Measurements from ENCODE around the gene KRT28. TPM values are rescaled to one million over a fixed set of nuclear protein-coding genes. Genes with fewer than 3 reads are reported as not detected.

The KRT28 gene
- total and polyA plus RNA-seq, 2 donors (not counting 1 experiment from before 2014, with no cell fraction given), result not detected

GRCh38 chr17:40809721-40810421 lies 10.1 kb upstream of the KRT28 start:
- H3K4me3 ChIP-seq (replicated peaks in 1 of 4; ENCODE audit: control extremely low read depth in 1 of 4, insufficient read depth in 1 of 4, low read depth in 3 of 4, low read length in 4 of 4), result no peak overlapping the region
- H3K27me3 ChIP-seq (ENCODE audit: control insufficient read depth, insufficient read depth, low read length), result peaks cover 26% of the 10 kb centered on the region
- H2AFZ ChIP-seq (ENCODE audit: low read length), result no peak overlapping the region
- H3K9me3 ChIP-seq (ENCODE audit: control insufficient read depth, insufficient read depth, low read depth, low read length), result no peaks in the 10 kb centered on the region
- H3K79me2 ChIP-seq (ENCODE audit: control insufficient read depth, insufficient read depth, low read length), result no peaks in the 10 kb centered on the region
- TF ChIP-seq EZH2 (IDR thresholded peaks at IDR 0.05; ENCODE audit: low read length, missing control alignments) (no peak), CTCF (conservative IDR thresholded peaks at IDR 0.05 in 1 of 2, IDR thresholded peaks at IDR 0.05 in 1 of 2; ENCODE audit: low read depth in 1 of 2, low read length in 2 of 2) (no peak)
- peak in 1 of 2 donors; percentile 71 for DNase-seq (ENCODE audit: low read depth in 2 of 2)
- no peaks in the 10 kb centered on the region for H3K36me3 ChIP-seq (ENCODE audit: control insufficient read depth, insufficient read depth, low read length)
- H3K4me1 ChIP-seq (ENCODE audit: control insufficient read depth, extremely low read depth, insufficient read depth, low read length), result no peaks in the 10 kb centered on the region
- no peak overlapping the region for H3K4me2 ChIP-seq (ENCODE audit: extremely low read depth, insufficient read depth, low read length)
- no peak overlapping the region for H3K27ac ChIP-seq (ENCODE audit: insufficient read depth, low read length)
- no peaks in the 10 kb centered on the region for H4K20me1 ChIP-seq (ENCODE audit: control insufficient read depth, extremely low read depth, insufficient read depth, low read length)
- no peak overlapping the region for H3K9ac ChIP-seq (ENCODE audit: insufficient read depth, low read length)

- H3K4me1 ChIP-seq (ENCODE audit: control insufficient read depth, extremely low read depth, insufficient read depth, low read length), result no peaks in the 10 kb centered on the region
- no peaks in the 10 kb centered on the region for H3K9me3 ChIP-seq (ENCODE audit: control insufficient read depth, insufficient read depth, low read depth, low read length)
- H3K79me2 ChIP-seq (ENCODE audit: control insufficient read depth, insufficient read depth, low read length), result no peaks in the 10 kb centered on the region
- H2AFZ ChIP-seq (ENCODE audit: low read length), result no peak overlapping the region
- no peaks in the 10 kb centered on the region for H4K20me1 ChIP-seq (ENCODE audit: control insufficient read depth, extremely low read depth, insufficient read depth, low read length)
- H3K4me2 ChIP-seq (ENCODE audit: extremely low read depth, insufficient read depth, low read length), result no peak overlapping the region
- no peak overlapping the region for H3K4me3 ChIP-seq (replicated peaks in 1 of 4; ENCODE audit: control extremely low read depth in 1 of 4, insufficient read depth in 1 of 4, low read depth in 3 of 4, low read length in 4 of 4)
- H3K36me3 ChIP-seq (ENCODE audit: control insufficient read depth, insufficient read depth, low read length), result no peaks in the 10 kb centered on the region
- TF ChIP-seq EZH2 (IDR thresholded peaks at IDR 0.05; ENCODE audit: low read length, missing control alignments) (no peak), CTCF (conservative IDR thresholded peaks at IDR 0.05 in 1 of 2, IDR thresholded peaks at IDR 0.05 in 1 of 2; ENCODE audit: low read depth in 1 of 2, low read length in 2 of 2) (no peak)
- H3K9ac ChIP-seq (ENCODE audit: insufficient read depth, low read length), result no peak overlapping the region
- H3K27ac ChIP-seq (ENCODE audit: insufficient read depth, low read length), result no peak overlapping the region
- H3K27me3 ChIP-seq (ENCODE audit: control insufficient read depth, insufficient read depth, low read length), result peaks cover 34% of the 10 kb centered on the region
- DNase-seq (ENCODE audit: low read depth in 2 of 2), result no peak
Observed at GRCh38 chr17:40806131-40806530, 6.4 kb upstream of the KRT28 start.

- Histone ChIP-seq H4K20me1 (ENCODE audit: control insufficient read depth, extremely low read depth, insufficient read depth, low read length) (no peaks in the 10 kb centered on the region), H3K4me3 (replicated peaks in 1 of 4; ENCODE audit: control extremely low read depth in 1 of 4, insufficient read depth in 1 of 4, low read depth in 3 of 4, low read length in 4 of 4) (no peak overlapping the region), H3K4me2 (ENCODE audit: extremely low read depth, insufficient read depth, low read length) (no peak overlapping the region), H3K79me2 (ENCODE audit: control insufficient read depth, insufficient read depth, low read length) (no peaks in the 10 kb centered on the region), H3K36me3 (ENCODE audit: control insufficient read depth, insufficient read depth, low read length) (no peaks in the 10 kb centered on the region), H3K9me3 (ENCODE audit: control insufficient read depth, insufficient read depth, low read depth, low read length) (no peaks in the 10 kb centered on the region), H3K27ac (ENCODE audit: insufficient read depth, low read length) (no peak overlapping the region), H3K27me3 (ENCODE audit: control insufficient read depth, insufficient read depth, low read length) (peaks cover 29% of the 10 kb centered on the region), H3K4me1 (ENCODE audit: control insufficient read depth, extremely low read depth, insufficient read depth, low read length) (no peaks in the 10 kb centered on the region), H3K9ac (ENCODE audit: insufficient read depth, low read length) (no peak overlapping the region), H2AFZ (ENCODE audit: low read length) (no peak overlapping the region)
- peak; percentile 52 to 64 for DNase-seq (ENCODE audit: low read depth in 2 of 2)
- TF ChIP-seq EZH2 (IDR thresholded peaks at IDR 0.05; ENCODE audit: low read length, missing control alignments) (no peak), CTCF (conservative IDR thresholded peaks at IDR 0.05 in 1 of 2, IDR thresholded peaks at IDR 0.05 in 1 of 2; ENCODE audit: low read depth in 1 of 2, low read length in 2 of 2) (peak; percentile 89 to 91)
Observed at GRCh38 chr17:40803617-40804082, 3.9 kb upstream of the KRT28 start.

All from fibroblast of lung (primary cell).